ENCODE results near the gene DISC1. TPM values are rescaled to one million over a fixed set of nuclear protein-coding genes. Genes with fewer than 3 reads are reported as not detected.
"Not testable (repeated sequence)": the region's sequence is repeated elsewhere in the genome, so short reads cannot be mapped to it uniquely, and the experiment has no call there.

The DISC1 gene
- total and polyA plus RNA-seq, 7 donors, result 1.2 to 14.1 (median 5.8) TPM

- no peaks in the 10 kb centered on the region for H3K4me1 ChIP-seq
- H3K27me3 ChIP-seq, result peaks cover 0 to 3% (median 0%) of the 10 kb centered on the region in 3 donors
- TF ChIP-seq EP300 (IDR thresholded peaks at IDR 0.05), result no peak
- no peak for TF ChIP-seq POLR2AphosphoS5 (IDR thresholded peaks at IDR 0.05)
- TF ChIP-seq, protein P1, sequence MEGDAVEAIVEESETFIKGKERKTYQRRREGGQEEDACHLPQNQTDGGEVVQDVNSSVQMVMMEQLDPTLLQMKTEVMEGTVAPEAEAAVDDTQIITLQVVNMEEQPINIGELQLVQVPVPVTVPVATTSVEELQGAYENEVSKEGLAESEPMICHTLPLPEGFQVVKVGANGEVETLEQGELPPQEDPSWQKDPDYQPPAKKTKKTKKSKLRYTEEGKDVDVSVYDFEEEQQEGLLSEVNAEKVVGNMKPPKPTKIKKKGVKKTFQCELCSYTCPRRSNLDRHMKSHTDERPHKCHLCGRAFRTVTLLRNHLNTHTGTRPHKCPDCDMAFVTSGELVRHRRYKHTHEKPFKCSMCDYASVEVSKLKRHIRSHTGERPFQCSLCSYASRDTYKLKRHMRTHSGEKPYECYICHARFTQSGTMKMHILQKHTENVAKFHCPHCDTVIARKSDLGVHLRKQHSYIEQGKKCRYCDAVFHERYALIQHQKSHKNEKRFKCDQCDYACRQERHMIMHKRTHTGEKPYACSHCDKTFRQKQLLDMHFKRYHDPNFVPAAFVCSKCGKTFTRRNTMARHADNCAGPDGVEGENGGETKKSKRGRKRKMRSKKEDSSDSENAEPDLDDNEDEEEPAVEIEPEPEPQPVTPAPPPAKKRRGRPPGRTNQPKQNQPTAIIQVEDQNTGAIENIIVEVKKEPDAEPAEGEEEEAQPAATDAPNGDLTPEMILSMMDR (IDR thresholded peaks at IDR 0.05), result no peak
- no peak for TF ChIP-seq POLR2A (IDR thresholded peaks at IDR 0.05)
- no peak for DNase-seq
- no peaks in the 10 kb centered on the region for H3K36me3 ChIP-seq
- no peaks in the 10 kb centered on the region for H3K9me3 ChIP-seq
- intact Hi-C loops (cut with DNase I), result no loop called here
- no peak overlapping the region for H3K27ac ChIP-seq
- 59 to 82% methylated on average over 7 of the region's 7 CpGs for WGBS, 2 donors
- H3K4me3 ChIP-seq, result no peak overlapping the region
These were observed 12.9 kb upstream of the DISC1 start for GRCh38 chr1:231613419-231614349.

DNA sequence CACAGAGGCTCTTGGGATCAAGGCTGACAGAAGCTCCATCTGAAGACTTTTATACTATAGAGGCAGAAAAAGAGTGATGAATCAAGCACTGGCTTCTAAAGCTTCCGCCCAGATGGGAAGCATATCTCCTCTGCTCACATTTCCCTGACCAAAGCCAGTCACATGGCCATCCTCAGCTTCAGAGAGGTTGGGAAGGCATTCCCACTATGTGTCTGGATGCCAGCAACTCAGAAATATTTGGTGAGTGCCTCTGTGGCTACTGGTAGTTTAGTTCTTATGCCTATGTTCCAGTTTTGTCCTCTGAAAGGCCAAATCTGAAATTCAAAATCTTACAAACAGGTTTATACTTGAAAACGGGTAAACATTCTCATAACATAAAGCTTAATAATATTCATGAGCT, 9.9 kb upstream of the DISC1 start:
- H3K36me3 ChIP-seq, result no peaks in the 10 kb centered on the region
- DNase-seq, result no peak
- intact Hi-C loops (cut with DNase I), result no loop called here
- WGBS, 2 donors, result 81 to 88% methylated on average over 2 of the region's 2 CpGs
- no peaks in the 10 kb centered on the region for H3K9me3 ChIP-seq
- H3K27me3 ChIP-seq, result peaks cover 0 to 3% (median 0%) of the 10 kb centered on the region in 3 donors
- no peak for TF ChIP-seq POLR2AphosphoS5 (IDR thresholded peaks at IDR 0.05)
- TF ChIP-seq POLR2A (IDR thresholded peaks at IDR 0.05), result no peak
- no peak for TF ChIP-seq EP300 (IDR thresholded peaks at IDR 0.05)
- TF ChIP-seq, protein P1 (IDR thresholded peaks at IDR 0.05), result no peak
- H3K4me1 ChIP-seq, result no peaks in the 10 kb centered on the region
- no peak overlapping the region for H3K27ac ChIP-seq
- no peak overlapping the region for H3K4me3 ChIP-seq

DNA sequence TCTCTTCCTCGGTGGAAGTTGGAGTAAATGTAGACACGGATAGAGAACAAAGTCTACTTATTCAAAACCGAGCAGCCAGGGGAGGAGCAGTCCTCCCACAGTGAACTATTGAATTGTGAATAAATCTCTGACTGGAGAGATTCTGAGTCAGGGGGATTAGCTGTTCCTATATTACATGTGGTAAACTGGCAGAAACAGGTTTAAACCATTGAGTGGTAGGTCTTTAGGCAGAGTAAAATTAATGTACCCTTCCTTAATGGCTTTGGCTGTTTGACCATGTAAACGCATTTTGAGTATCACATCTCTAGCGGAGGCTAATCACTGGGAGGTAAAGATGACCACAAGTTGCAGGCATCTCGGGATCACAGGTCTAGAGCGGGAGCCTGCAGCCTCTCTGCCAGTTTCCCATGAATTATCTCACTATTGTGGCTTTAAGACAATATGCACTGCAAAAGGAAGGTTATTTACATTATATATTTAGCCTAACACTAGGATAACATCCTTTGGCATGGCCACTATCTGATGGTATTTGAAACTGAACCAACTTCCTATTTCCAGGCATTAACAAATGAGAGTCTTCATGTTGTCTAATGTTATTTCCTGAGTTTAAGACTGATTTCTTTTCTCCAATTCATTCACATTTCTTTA, 7.9 kb upstream of the DISC1 start:
- Histone ChIP-seq H3K36me3 (no peaks in the 10 kb centered on the region), H3K4me1 (no peaks in the 10 kb centered on the region), H3K9me3 (no peaks in the 10 kb centered on the region), H3K4me3 (no peak overlapping the region), H3K27me3 (peaks cover 0 to 3% (median 0%) of the 10 kb centered on the region in 3 donors), H3K27ac (no peak overlapping the region)
- intact Hi-C loops (cut with DNase I), result no loop called here
- no peak for DNase-seq
- TF ChIP-seq POLR2AphosphoS5 (IDR thresholded peaks at IDR 0.05), result no peak
- TF ChIP-seq POLR2A (IDR thresholded peaks at IDR 0.05), result no peak
- TF ChIP-seq EP300 (IDR thresholded peaks at IDR 0.05), result no peak
- TF ChIP-seq, protein P1 (IDR thresholded peaks at IDR 0.05), result no peak
- WGBS, 2 donors, result 82 to 84% methylated on average over 7 of the region's 7 CpGs

DNA sequence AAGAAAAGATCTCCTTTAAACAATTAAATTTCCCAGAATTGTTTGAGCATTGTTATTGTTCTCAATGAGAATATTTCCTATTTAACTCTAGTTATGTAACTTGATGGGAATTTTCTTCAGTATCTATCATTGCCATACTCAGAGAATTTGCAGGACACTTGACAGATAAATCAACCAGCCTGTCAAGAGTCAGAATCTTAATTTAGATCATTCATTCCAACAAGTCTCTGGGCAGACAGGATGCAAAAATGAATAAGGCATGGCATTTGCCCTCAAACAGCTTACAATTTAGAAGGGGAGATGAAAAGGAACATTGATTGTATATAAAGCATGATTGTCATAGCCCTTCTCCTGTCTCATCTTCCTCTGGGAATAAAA, 7.3 kb upstream of the DISC1 start:
- Histone ChIP-seq H3K4me1 (no peaks in the 10 kb centered on the region), H3K27me3 (no peaks in the 10 kb centered on the region), H3K9me3 (no peaks in the 10 kb centered on the region), H3K4me3 (no peak overlapping the region), H3K27ac (no peak overlapping the region), H3K36me3 (no peaks in the 10 kb centered on the region)
- DNase-seq, result no peak
- intact Hi-C loops (cut with DNase I), result no loop called here
- TF ChIP-seq EP300 (IDR thresholded peaks at IDR 0.05) (no peak), POLR2A (IDR thresholded peaks at IDR 0.05) (no peak), POLR2AphosphoS5 (IDR thresholded peaks at IDR 0.05) (no peak)
- TF ChIP-seq, protein P1 (IDR thresholded peaks at IDR 0.05), result no peak

DNA sequence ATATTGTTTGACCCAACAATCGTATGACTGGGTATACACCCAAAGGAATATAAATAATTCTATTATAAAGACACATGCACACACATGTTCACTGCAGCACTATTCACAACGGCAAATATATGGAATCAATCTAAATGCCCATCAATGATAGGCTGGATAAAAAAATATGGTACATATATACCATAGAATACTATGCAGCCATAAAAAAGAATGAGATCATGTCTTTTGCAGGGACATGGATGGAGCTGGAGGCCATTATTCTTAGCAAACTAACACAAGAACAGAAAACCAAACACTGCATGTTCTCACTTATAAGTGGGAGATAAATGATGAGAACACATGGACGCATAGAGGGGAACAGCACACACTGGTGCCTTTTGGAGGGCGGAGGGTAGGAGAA, 1.5 kb upstream of the DISC1 start:
- H3K27ac ChIP-seq; H3K9me3 ChIP-seq; H3K4me3 ChIP-seq; intact Hi-C loops (cut with DNase I); H3K27me3 ChIP-seq; H3K36me3 ChIP-seq; DNase-seq: not testable (repeated sequence)
- H3K4me1 ChIP-seq, result peaks cover 0 to 40% (median 23%) of the 10 kb centered on the region in 4 donors
- 84 to 98% methylated on average over 4 of the region's 4 CpGs for WGBS, 2 donors
